Body of pancreas (tissue), 4 donors: ENCODE data around the gene IQGAP2.

Experiments
- CTCF ChIP-seq, 7 experiments: fragments of 450-650 bp in 4 of 7; fragments of 200-600 bp in 3 of 7; sonication (generic) in 3 of 7; IDR thresholded peaks; one replicate each; pipeline ENCODE4 v1.5.1; 2016 to 2019; ENCODE audit warnings: antibody characterized with exemption in 7 of 7
- POLR2A ChIP-seq, 3 donors: fragments of 450-650 bp; IDR thresholded peaks; one replicate each; pipeline ENCODE4 v1.6.1; 2016; ENCODE audit warnings: antibody characterized with exemption in 3 of 3, mild to moderate bottlenecking in 2 of 3

- TF ChIP-seq CTCF (IDR thresholded peaks at IDR 0.05) = no peak
- TF ChIP-seq POLR2A (IDR thresholded peaks at IDR 0.05) = no peak
Measured at GRCh38 chr5:76526950-76527583, 124.0 kb downstream of the IQGAP2 start.
